ENCODE measurements around the gene MYBPC2.

The MYBPC2 gene

DNA sequence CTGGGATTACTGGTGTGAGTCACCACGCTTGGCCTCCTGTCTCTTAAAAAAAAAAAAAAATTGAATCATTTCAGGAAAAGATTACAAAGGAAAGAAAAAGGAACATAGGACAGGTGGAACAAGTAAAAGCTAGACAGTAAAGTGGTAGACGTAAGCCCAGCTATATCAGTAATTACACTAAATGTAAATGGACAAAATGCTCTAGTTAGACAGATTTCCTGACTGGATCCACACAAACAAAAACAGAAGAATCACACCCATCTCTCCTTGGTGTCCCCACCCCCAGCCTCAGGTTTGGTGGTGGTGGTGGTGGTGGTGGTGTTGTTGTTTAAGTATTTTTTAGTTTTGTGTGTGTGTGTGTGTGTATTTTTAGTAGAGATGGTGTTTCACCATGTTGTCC is 20.3 kb upstream of the MYBPC2 start:
- TF ChIP-seq, protein P1, sequence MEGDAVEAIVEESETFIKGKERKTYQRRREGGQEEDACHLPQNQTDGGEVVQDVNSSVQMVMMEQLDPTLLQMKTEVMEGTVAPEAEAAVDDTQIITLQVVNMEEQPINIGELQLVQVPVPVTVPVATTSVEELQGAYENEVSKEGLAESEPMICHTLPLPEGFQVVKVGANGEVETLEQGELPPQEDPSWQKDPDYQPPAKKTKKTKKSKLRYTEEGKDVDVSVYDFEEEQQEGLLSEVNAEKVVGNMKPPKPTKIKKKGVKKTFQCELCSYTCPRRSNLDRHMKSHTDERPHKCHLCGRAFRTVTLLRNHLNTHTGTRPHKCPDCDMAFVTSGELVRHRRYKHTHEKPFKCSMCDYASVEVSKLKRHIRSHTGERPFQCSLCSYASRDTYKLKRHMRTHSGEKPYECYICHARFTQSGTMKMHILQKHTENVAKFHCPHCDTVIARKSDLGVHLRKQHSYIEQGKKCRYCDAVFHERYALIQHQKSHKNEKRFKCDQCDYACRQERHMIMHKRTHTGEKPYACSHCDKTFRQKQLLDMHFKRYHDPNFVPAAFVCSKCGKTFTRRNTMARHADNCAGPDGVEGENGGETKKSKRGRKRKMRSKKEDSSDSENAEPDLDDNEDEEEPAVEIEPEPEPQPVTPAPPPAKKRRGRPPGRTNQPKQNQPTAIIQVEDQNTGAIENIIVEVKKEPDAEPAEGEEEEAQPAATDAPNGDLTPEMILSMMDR (conservative IDR thresholded peaks at IDR 0.05; ENCODE audit: low read depth, low read length) = no peak
- no peak for DNase-seq (ENCODE audit: low read depth)
- H3K4me3 ChIP-seq (ENCODE audit: low read depth, low read length) = no peak overlapping the region

DNA sequence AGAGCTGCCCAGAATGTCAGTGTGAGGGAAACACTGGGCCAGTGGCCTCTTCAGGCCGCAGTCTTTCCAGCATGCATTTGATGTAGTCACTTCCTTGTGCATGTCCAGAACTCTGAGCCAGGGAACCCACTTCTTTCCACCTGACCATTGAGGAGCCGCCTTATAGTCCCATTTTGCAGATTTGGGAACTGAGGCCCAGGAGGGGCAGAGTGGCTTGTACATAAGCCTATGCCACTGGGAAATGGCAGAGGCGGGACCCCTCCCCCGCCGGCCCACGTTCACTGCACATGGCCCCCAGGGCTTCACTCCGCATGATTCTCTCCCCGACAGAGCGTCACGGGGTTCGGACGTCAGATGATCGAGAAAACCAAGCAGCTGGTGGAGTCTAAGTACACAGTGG is 19.6 kb upstream of the MYBPC2 start:
- DNase-seq (ENCODE audit: low read depth) = no peak
- TF ChIP-seq, protein P1 (conservative IDR thresholded peaks at IDR 0.05; ENCODE audit: low read depth, low read length) = no peak
- no peak overlapping the region for H3K4me3 ChIP-seq (ENCODE audit: low read depth, low read length)

DNA sequence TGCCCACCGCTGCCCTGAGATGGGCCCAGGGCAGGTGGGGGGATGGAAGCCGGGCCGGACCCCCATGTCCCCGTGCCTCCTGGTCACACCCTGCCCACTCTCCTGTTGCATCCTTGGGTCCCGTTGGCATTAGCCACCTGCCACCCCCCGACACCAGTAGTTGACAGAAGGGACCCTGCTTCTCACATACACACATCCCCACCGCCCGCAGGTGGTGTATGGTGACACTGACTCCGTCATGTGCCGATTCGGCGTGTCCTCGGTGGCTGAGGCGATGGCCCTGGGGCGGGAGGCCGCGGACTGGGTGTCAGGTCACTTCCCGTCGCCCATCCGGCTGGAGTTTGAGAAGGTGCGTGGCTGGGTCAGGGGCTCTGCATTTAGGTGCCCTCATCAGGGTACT is 19.2 kb upstream of the MYBPC2 start:
- H3K4me3 ChIP-seq (ENCODE audit: low read depth, low read length) = no peak overlapping the region
- TF ChIP-seq, protein P1 (conservative IDR thresholded peaks at IDR 0.05; ENCODE audit: low read depth, low read length) = no peak
- no peak for DNase-seq (ENCODE audit: low read depth)

DNA sequence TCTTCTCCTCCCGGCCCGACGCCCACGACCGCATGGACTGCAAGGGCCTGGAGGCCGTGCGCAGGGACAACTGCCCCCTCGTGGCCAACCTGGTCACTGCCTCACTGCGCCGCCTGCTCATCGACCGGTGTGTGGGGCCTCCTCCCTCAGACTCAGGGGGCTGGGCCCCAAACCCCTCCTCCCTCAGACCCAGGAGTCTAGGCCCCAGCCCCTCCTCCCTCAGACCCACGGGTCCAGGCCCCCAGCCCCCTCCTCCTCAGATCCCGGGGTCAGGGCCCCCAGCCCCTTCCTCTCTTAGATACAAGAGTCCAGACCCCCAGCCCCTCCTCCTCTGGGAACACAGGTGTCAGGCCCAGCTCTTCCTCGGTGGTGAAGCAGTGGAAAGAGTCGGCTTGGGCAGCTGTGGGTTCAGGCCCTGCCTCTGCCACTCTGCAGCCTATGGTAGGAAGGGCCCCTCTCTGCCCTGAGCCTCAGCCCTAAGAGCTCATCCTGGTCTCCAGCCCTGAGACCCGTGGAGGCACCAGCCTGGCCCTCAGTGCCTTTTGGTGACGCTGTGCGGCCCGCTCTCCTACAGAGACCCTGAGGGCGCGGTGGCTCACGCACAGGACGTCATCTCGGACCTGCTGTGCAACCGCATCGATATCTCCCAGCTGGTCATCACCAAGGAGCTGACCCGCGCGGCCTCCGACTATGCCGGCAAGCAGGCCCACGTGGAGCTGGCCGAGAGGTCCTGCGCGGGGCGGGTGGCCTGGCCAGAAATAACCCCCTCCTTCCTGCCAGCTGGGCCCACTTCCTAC is 17.6 kb upstream of the MYBPC2 start:
- TF ChIP-seq, protein P1 (conservative IDR thresholded peaks at IDR 0.05; ENCODE audit: low read depth, low read length) = peak; percentile 87
- DNase-seq (ENCODE audit: low read depth) = peak; percentile 74
- no peak overlapping the region for H3K4me3 ChIP-seq (ENCODE audit: low read depth, low read length)

DNA sequence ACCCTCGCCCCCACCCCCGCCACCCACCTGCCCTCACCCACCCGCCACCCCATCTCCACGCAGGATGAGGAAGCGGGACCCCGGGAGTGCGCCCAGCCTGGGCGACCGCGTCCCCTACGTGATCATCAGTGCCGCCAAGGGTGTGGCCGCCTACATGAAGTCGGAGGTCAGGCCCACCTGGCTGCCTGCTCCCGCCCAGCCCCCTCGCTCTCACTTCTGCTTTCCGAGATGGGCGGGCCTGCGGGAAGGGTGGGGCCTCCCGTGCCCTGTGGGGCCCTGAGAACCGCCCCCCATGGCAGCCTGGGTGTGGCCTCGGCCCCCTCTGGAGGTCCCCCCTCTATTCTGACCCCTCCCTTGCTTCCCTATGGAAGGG is 17.0 kb upstream of the MYBPC2 start:
- TF ChIP-seq, protein P1 (conservative IDR thresholded peaks at IDR 0.05; ENCODE audit: low read depth, low read length) = no peak
- H3K4me3 ChIP-seq (ENCODE audit: low read depth, low read length) = no peak overlapping the region
- DNase-seq (ENCODE audit: low read depth) = no peak

DNA sequence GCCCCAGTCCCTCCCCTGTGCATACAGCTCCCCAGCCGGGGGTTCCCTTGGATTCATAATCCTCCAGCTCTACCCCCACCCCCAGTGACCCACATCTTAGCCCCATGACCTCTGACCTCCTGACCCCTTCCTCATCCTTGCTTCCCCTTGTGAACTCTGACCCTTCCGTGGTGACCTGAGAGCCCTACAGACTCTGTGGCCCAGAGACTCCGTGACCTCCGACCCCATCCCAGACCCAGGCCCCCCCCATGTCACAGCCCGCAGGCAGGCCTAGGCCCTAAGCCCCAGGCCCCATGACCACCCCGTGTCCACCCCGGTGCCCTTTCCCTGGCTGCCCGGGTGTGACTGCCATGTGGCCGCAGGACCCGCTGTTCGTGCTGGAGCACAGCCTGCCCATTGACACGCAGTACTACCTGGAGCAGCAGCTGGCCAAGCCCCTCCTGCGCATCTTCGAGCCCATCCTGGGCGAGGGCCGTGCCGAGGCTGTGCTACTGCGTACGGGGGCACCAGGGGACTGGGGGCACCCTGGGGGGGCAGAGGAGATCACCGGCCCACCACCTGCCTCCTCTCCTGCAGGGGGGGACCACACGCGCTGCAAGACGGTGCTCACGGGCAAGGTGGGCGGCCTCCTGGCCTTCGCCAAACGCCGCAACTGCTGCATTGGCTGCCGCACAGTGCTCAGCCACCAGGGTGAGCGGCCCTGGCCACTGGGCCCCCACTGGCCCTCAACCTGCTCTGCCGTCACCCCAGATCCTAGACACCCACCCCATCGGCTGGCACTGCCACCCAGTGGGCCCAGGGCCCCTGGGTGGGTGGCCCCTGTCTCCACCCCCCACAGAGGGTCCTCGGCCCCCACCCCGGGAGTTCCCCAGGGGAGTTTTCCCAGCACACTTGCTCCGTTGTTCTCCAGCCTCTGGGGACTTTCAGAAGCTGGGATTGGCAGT is 16.4 kb upstream of the MYBPC2 start:
- no peak overlapping the region for H3K4me3 ChIP-seq (ENCODE audit: low read depth, low read length)
- TF ChIP-seq, protein P1 (conservative IDR thresholded peaks at IDR 0.05; ENCODE audit: low read depth, low read length) = no peak
- no peak for DNase-seq (ENCODE audit: low read depth)
